GM12891 (cell line): ENCODE results near the gene GAREM2.

Source experiments
- POLR2A ChIP-seq: IDR thresholded peaks from 2 replicates; pipeline ENCODE4 v1.6.1; 2011; ENCODE audit warnings: low read depth, low read length, control low read depth
- POLR2AphosphoS5 ChIP-seq: IDR thresholded peaks from 2 replicates; pipeline ENCODE4 v1.6.1; 2011; ENCODE audit warnings: low read depth, low read length, control low read depth
- POU2F2 ChIP-seq: IDR thresholded peaks from 2 replicates; pipeline ENCODE4 v1.6.1; 2011; ENCODE audit warnings: low read depth, mild to moderate bottlenecking, control low read depth, low read length, moderate library complexity

DNA sequence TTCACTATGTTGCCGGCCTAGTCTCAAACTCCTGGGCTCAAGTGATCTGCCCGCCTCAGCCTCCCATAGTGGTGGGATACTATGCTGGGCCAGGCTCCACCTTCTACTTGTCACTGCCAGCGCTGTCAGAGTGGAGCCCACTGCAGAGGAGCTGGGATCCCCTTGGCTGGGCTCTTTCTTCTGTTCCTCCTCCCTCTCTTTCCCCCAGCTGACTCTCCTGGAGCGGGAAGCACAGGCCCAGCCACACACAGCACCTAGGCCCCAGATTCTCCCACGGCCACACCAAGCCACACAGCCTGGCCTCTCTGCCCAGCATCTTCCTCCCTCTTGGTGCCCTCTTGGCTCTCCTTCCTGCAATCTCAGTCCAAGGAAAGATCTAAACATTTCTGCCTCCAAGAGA is 3.7 kb upstream of the GAREM2 start:
- no peak for TF ChIP-seq POLR2A
- TF ChIP-seq POLR2AphosphoS5: no peak
- no peak for TF ChIP-seq POU2F2
